Hepatocyte (in vitro differentiated cells): ENCODE data around the gene ZNF438.

Source experiments
- CTCF ChIP-seq: fragments of 200-600 bp; sonication (generic); IDR thresholded peaks from 2 replicates; pipeline ENCODE4 v1.5.1; 2016; ENCODE audit warnings: antibody characterized with exemption, mild to moderate bottlenecking; ENCODE audit not compliant: poor library complexity
- EZH2 ChIP-seq: fragments of 200-600 bp; sonication (generic); IDR thresholded peaks from 2 replicates; pipeline ENCODE4 v1.6.1; 2016; ENCODE audit warnings: antibody characterized with exemption, mild to moderate bottlenecking, borderline replicate concordance
- EZH2phosphoT487 ChIP-seq: fragments of 200-600 bp; sonication (generic); IDR thresholded peaks from one replicate; pipeline ENCODE4 v1.6.1; 2018; ENCODE audit warnings: antibody characterized with exemption, mild to moderate bottlenecking, low read depth, moderate library complexity; ENCODE audit not compliant: unreplicated experiment, severe bottlenecking

- TF ChIP-seq CTCF (no peak), EZH2 (no peak), EZH2phosphoT487 (no peak)
These were observed 163.1 kb downstream of the ZNF438 start for GRCh38 chr10:30868611-30869010.
